GM12892 (cell line): ENCODE measurements around the gene NAA40.

Source experiments
- POLR2A ChIP-seq: IDR thresholded peaks from 2 replicates; pipeline ENCODE4 v1.6.1; 2011; ENCODE audit warnings: low read depth, low read length, control low read depth
- POLR2AphosphoS5 ChIP-seq: IDR thresholded peaks from 2 replicates; pipeline ENCODE4 v1.6.1; 2011; ENCODE audit warnings: low read depth, low read length, control low read depth

DNA sequence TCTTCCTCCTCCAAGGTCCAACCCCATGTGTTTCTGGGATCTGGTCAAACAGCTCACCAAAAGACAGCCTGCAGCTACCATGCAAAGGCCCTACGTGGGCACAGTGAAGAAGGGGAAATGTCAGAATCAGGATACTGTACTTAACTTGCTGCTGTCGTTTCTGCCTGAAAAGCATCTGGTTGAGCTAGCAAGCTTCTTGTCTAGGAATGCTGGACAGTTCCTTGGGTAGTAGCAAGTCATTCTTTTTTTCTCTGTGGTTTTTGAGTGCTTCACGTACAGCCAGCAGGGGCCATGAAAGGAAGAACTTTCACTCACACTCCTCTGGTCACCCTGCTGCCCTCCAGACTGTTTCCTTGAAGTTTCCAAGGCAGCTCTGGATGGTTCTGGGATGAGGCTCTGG is 46.6 kb upstream of the NAA40 start:
- TF ChIP-seq POLR2A (no peak), POLR2AphosphoS5 (no peak)
